PC-3 (cell line): ENCODE measurements around the gene EFCAB11.

ENCODE experiments used
- CTCF ChIP-seq: fragments of 300-600 bp; sonication (generic); conservative IDR thresholded peaks from 2 replicates; pipeline ENCODE4 v1.5.1; 2017; ENCODE audit warnings: antibody characterized with exemption, low read depth, mild to moderate bottlenecking, low read length
- EZH2 ChIP-seq: fragments of 300-600 bp; sonication (generic); IDR thresholded peaks from one replicate; pipeline ENCODE4 v1.6.1; 2017; ENCODE audit warnings: antibody characterized with exemption, mild to moderate bottlenecking, low read length; ENCODE audit not compliant: unreplicated experiment
- EZH2phosphoT487 ChIP-seq: fragments of 300-600 bp; sonication (generic); IDR thresholded peaks from 2 replicates; pipeline ENCODE4 v1.6.1; 2018; ENCODE audit warnings: mild to moderate bottlenecking, antibody characterized with exemption, low read length, borderline replicate concordance

GRCh38 chr14:89827265-89827664 is 127.3 kb downstream of the EFCAB11 start:
- TF ChIP-seq CTCF (no peak), EZH2 (no peak), EZH2phosphoT487 (no peak)
